ENCODE measurements around the gene TOR1AIP2.

DNA sequence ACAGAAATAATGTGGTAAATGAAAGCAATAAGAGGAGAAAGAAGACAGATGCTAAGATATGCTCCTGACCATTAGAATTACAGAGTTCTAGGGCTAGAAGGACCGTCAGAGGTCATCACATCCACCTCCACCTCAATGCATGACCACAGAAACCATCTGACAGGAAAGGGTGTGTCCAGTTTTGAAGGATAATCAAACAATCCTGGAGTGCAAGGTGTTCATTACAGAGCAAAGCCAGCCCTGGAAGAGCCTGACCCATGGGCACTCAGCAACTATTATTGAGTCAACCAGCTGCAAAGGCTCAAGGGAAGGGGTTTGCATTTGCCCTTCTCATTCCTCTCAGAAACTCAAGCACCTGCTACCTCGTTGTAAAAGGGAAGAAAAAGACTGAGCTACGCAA is 46.4 kb downstream of the TOR1AIP2 start:
- TF ChIP-seq POLR2A (IDR thresholded peaks at IDR 0.05; ENCODE audit: low read depth, low read length) (no peak), POLR2AphosphoS5 (IDR thresholded peaks at IDR 0.05; ENCODE audit: low read depth, low read length) (no peak)

Data from GM12891 (cell line).